Neural progenitor cell (in vitro differentiated cells): ENCODE measurements around the gene ZNF316. TPM values are rescaled to one million over a fixed set of nuclear protein-coding genes. Genes with fewer than 3 reads are reported as not detected.
A peak's percentile ranks its signal among the peaks of the same experiment; 100 is the strongest.

Experiments
- DNase-seq: peaks from one replicate; pipeline ENCODE4 v3.0.0-alpha.2; 2016; ENCODE audit warnings: low spot score
- H2AFZ ChIP-seq: fragments of 200-600 bp; sonication (generic); replicated peaks from 2 replicates; pipeline ENCODE4 v1.6.1; 2016; ENCODE audit warnings: antibody characterized with exemption
- H3F3A ChIP-seq: fragments of 200-600 bp; sonication (generic); 2 replicates; pipeline ENCODE4 v1.6.1; 2016; ENCODE audit warnings: antibody characterized with exemption, low read depth
- H3K27ac ChIP-seq: fragments of 200-600 bp; sonication (generic); 2 replicates; pipeline ENCODE4 v1.5.1; 2016; ENCODE audit warnings: mild to moderate bottlenecking
- H3K27me3 ChIP-seq: fragments of 200-600 bp; sonication (generic); 2 replicates; pipeline ENCODE4 v1.6.1; 2016; ENCODE audit warnings: mild to moderate bottlenecking, moderate library complexity
- H3K36me3 ChIP-seq: fragments of 200-600 bp; sonication (generic); 2 replicates; pipeline ENCODE4 v1.5.1; 2016
- H3K4me1 ChIP-seq: fragments of 200-600 bp; sonication (generic); 2 replicates; pipeline ENCODE4 v1.6.1; 2016; ENCODE audit warnings: mixed run types
- H3K4me2 ChIP-seq: fragments of 200-600 bp; sonication (generic); 2 replicates; pipeline ENCODE4 v1.6.1; 2016
- H3K4me3 ChIP-seq: fragments of 200-600 bp; sonication (generic); 2 replicates; pipeline ENCODE4 v1.5.1; 2016
- H3K79me2 ChIP-seq: fragments of 200-600 bp; sonication (generic); 2 replicates; pipeline ENCODE4 v1.6.1; 2016; ENCODE audit warnings: low read depth
- H3K9ac ChIP-seq: fragments of 200-600 bp; sonication (generic); 2 replicates; pipeline ENCODE4 v1.6.1; 2016
- H3K9me3 ChIP-seq: fragments of 200-600 bp; sonication (generic); 2 replicates; pipeline ENCODE4 v1.5.1; 2016; ENCODE audit warnings: low read depth
- H4K20me1 ChIP-seq: fragments of 200-600 bp; sonication (generic); 2 replicates; pipeline ENCODE4 v1.6.1; 2016; ENCODE audit warnings: low read depth
- H3K27ac Mint-ChIP-seq: 3 replicates; pipeline ENCODE4 v1.8.0; 2021; ENCODE audit warnings: mixed read lengths
- H3K27me3 Mint-ChIP-seq: 2 replicates; pipeline ENCODE4 v1.8.0; 2022; ENCODE audit warnings: low read depth, mild to moderate bottlenecking, inconsistent platforms, moderate library complexity, mixed read lengths; ENCODE audit not compliant: insufficient read depth
- H3K36me3 Mint-ChIP-seq: 3 replicates; pipeline ENCODE4 v1.8.0; 2021; ENCODE audit warnings: mixed read lengths
- H3K4me1 Mint-ChIP-seq: 3 replicates; pipeline ENCODE4 v1.8.0; 2021; ENCODE audit warnings: mixed read lengths
- H3K4me3 Mint-ChIP-seq: 3 replicates; pipeline ENCODE4 v1.8.0; 2021; ENCODE audit warnings: mild to moderate bottlenecking, moderate library complexity, mixed read lengths
- H3K9me3 Mint-ChIP-seq: 3 replicates; pipeline ENCODE4 v1.8.0; 2020; ENCODE audit warnings: mixed read lengths
- CTCF ChIP-seq: fragments of 200-600 bp; sonication (generic); IDR thresholded peaks from 2 replicates; pipeline ENCODE4 v1.5.1; 2017; ENCODE audit warnings: antibody characterized with exemption, mild to moderate bottlenecking
- EZH2 ChIP-seq: fragments of 200-600 bp; sonication (generic); IDR thresholded peaks from 2 replicates; pipeline ENCODE4 v1.6.1; 2017; ENCODE audit warnings: antibody characterized with exemption, mild to moderate bottlenecking, moderate library complexity
- EZH2phosphoT487 ChIP-seq: fragments of 200-600 bp; sonication (generic); IDR thresholded peaks from 2 replicates; pipeline ENCODE4 v1.6.1; 2017; ENCODE audit warnings: antibody characterized with exemption
- total RNA-seq: library from RNA; depleted of rRNA; stranded (reverse); fragments of >200 nt; gene quantifications from 2 replicates; pipeline ENCODE4 v1.2.3, GENCODE V29; 2015; ENCODE audit warnings: low replicate concordance

ZNF316 gene
- total RNA-seq, 1 donor from 2014 or later: 2.2 TPM

- Histone ChIP-seq H3K79me2 (no peaks in the 10 kb centered on the region), H3K4me2 (no peak overlapping the region), H3K9ac (peak overlapping the region; percentile 20), H3K27me3 (no peaks in the 10 kb centered on the region), H3K36me3 (no peaks in the 10 kb centered on the region), H3K9me3 (no peaks in the 10 kb centered on the region), H3K4me1 (no peaks in the 10 kb centered on the region), H4K20me1 (peaks cover 4% of the 10 kb centered on the region), H3K27ac (no peak overlapping the region), H2AFZ (no peak overlapping the region), H3F3A (peaks cover 5% of the 10 kb centered on the region), H3K4me3 (no peak overlapping the region)
- H3K9me3 Mint-ChIP-seq: no peaks in the 10 kb centered on the region
- H3K27ac Mint-ChIP-seq: no peak overlapping the region
- H3K4me3 Mint-ChIP-seq: no peak overlapping the region
- no peak for TF ChIP-seq EZH2
- no peak for TF ChIP-seq EZH2phosphoT487
- no peak for TF ChIP-seq CTCF
- H3K4me1 Mint-ChIP-seq: no peaks in the 10 kb centered on the region
- peaks cover 9% of the 10 kb centered on the region for H3K36me3 Mint-ChIP-seq
- no peaks in the 10 kb centered on the region for H3K27me3 Mint-ChIP-seq
- no peak for DNase-seq
These were observed 32.7 kb upstream of the ZNF316 start for GRCh38 chr7:6604458-6604857.

GRCh38 chr7:6606866-6607583 lies 30.1 kb upstream of the ZNF316 start:
- Histone ChIP-seq H3K4me1 (no peaks in the 10 kb centered on the region), H3K36me3 (no peaks in the 10 kb centered on the region), H3K9ac (no peak overlapping the region), H3K27me3 (no peaks in the 10 kb centered on the region), H3F3A (peaks cover 2% of the 10 kb centered on the region), H3K27ac (no peak overlapping the region), H3K9me3 (no peaks in the 10 kb centered on the region), H4K20me1 (peaks cover 1% of the 10 kb centered on the region), H3K79me2 (no peaks in the 10 kb centered on the region), H3K4me3 (no peak overlapping the region), H3K4me2 (no peak overlapping the region), H2AFZ (no peak overlapping the region)
- no peak overlapping the region for H3K4me3 Mint-ChIP-seq
- H3K36me3 Mint-ChIP-seq: peaks cover 7% of the 10 kb centered on the region
- no peaks in the 10 kb centered on the region for H3K27me3 Mint-ChIP-seq
- TF ChIP-seq CTCF (no peak), EZH2 (no peak), EZH2phosphoT487 (no peak)
- no peaks in the 10 kb centered on the region for H3K4me1 Mint-ChIP-seq
- no peak for DNase-seq
- no peak overlapping the region for H3K27ac Mint-ChIP-seq
- no peaks in the 10 kb centered on the region for H3K9me3 Mint-ChIP-seq

GRCh38 chr7:6607651-6608051 lies 29.5 kb upstream of the ZNF316 start:
- H3F3A ChIP-seq: no peaks in the 10 kb centered on the region
- H3K4me1 ChIP-seq: no peaks in the 10 kb centered on the region
- Mint-ChIP-seq H3K27ac (no peak overlapping the region), H3K4me1 (no peaks in the 10 kb centered on the region), H3K4me3 (no peak overlapping the region), H3K27me3 (peaks cover under 1% of the 10 kb centered on the region), H3K36me3 (peaks cover 5% of the 10 kb centered on the region), H3K9me3 (no peaks in the 10 kb centered on the region)
- no peaks in the 10 kb centered on the region for H3K9me3 ChIP-seq
- no peak overlapping the region for H3K9ac ChIP-seq
- no peaks in the 10 kb centered on the region for H3K79me2 ChIP-seq
- no peak overlapping the region for H3K4me3 ChIP-seq
- no peak overlapping the region for H2AFZ ChIP-seq
- TF ChIP-seq EZH2 (no peak), CTCF (no peak), EZH2phosphoT487 (no peak)
- H3K36me3 ChIP-seq: no peaks in the 10 kb centered on the region
- no peaks in the 10 kb centered on the region for H3K27me3 ChIP-seq
- H3K27ac ChIP-seq: no peak overlapping the region
- H3K4me2 ChIP-seq: no peak overlapping the region
- DNase-seq: no peak
- H4K20me1 ChIP-seq: no peaks in the 10 kb centered on the region
